Activated CD4-positive, alpha-beta T cell treated with anti-CD3 and anti-CD28 coated beads, Interleukin-2, amount 10 ng/mL, durations not matched to agents 7 days and 5 days (primary cell): ENCODE results near the gene SLC25A39. TPM values are rescaled to one million over a fixed set of nuclear protein-coding genes. Genes with fewer than 3 reads are reported as not detected.

Experiments used
- CTCF ChIA-PET: fragments of 350-600 bp; sonication (Branson Sonifier 250); formaldehyde crosslinking; loops from one replicate; lab custom pipeline; 2021; ENCODE audit warnings: antibody characterized with exemption; lab: Charles Lee
- POLR2A ChIA-PET: fragments of 350-600 bp; sonication (Branson Sonifier 250); formaldehyde crosslinking; loops from one replicate; lab custom pipeline; 2021; ENCODE audit warnings: antibody characterized with exemption; lab: Charles Lee
- DNase-seq: peaks from one replicate; pipeline ENCODE4 v3.0.0-alpha.2; 2020
- H3K27ac Mint-ChIP-seq: one replicate; pipeline ENCODE4 v1.8.0; 2021; ENCODE audit warnings: mild to moderate bottlenecking, moderate library complexity, mixed read lengths
- H3K27me3 Mint-ChIP-seq: one replicate; pipeline ENCODE4 v1.8.0; 2021; ENCODE audit warnings: mixed read lengths
- H3K36me3 Mint-ChIP-seq: one replicate; pipeline ENCODE4 v1.8.0; 2021; ENCODE audit warnings: low read depth, mixed read lengths
- H3K4me1 Mint-ChIP-seq: one replicate; pipeline ENCODE4 v1.8.0; 2021; ENCODE audit warnings: mixed read lengths
- H3K4me3 Mint-ChIP-seq: one replicate; pipeline ENCODE4 v1.8.0; 2021; ENCODE audit warnings: mild to moderate bottlenecking, moderate library complexity, mixed read lengths
- H3K9me3 Mint-ChIP-seq: one replicate; pipeline ENCODE4 v1.8.0; 2021; ENCODE audit warnings: mixed read lengths
- total RNA-seq, 2 experiments: library from RNA; stranded (reverse); gene quantifications; one replicate each; pipeline ENCODE4 v1.2.3, GENCODE V29; 2021

Gene SLC25A39
- total RNA-seq, 2 experiments from 2014 or later: 104 to 107 TPM

DNA sequence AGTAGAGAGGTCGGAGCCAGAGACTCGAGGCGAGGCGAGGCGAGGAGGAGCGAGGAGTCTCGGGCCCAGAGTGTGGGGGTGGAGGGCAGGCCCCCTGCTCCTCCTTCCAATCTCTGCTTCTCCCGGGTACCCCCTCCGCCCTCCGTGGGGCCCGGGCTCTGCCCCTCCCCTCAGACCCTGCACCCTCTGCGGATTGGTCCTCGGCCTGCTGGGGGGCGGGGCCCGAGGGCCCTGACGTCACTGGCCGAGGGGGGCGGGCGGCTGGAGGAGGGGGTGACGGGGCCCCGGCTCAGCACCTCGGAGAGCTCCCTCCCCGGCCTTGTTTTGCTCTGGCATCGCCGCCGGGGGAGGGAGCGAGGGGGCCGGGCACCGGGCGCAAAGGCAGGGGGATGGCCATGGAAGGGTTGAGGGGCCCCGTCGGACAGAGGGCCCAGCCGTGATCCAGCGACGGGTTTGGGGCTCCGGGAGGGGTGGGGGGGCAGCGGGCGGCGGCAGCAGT lies 16.3 kb downstream of the SLC25A39 start, which contains the start of gene RUNDC3A:
TSS of gene RUNDC3A (plus strand) at position 282 of the 499 bp plus-strand sequence. CDS start 232 bp downstream, outside the sequence.
- CTCF ChIA-PET: interaction anchor here (0.6 to 1.0 kb wide), 2 partner anchors 55 to 99 kb away, joined by 4 to 5 read pairs; no protein-coding TSS in a partner anchor

DNA sequence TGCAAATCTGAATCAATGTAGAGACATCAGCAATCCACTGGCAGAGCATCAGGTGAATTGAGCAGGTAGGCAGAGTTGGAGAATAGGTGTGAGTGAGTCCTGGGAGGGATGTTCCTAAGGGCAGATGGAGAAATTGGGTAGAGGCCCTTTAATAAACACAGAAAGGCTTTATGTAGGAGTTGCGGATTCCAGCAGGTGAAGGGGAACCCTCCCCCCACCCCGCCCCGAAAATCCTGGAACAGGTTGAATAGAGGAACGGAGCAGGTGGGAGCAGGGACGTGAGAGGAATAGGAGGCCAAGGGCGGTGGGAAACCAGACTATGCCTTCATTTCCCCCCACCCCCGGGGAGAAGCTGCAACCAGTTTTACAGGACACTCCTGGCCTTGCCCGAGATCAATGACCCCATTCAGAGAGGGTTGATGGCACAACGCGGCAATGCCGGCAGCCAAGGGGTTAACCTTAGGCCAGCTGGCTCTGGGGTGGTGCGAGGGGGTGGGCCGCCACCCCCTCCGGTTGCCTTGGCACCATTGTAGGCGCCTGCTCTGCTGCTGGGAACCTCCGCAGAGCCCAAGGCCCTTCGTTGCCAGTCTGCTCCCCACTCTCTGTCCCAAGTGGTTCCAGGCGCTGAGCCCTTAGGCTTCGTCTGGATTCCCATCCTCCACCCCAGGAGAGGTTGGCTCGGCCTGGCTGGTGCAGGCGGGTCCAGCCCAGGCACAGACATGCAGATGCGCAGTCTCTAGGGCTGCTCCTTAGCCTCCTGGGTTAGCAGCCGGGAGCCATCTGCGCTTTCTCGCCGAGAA lies 17.0 kb downstream of the SLC25A39 start:
- CTCF ChIA-PET: interaction anchor here (0.6 to 1.0 kb wide), 2 partner anchors 54 to 98 kb away, joined by 4 to 5 read pairs; no protein-coding TSS in a partner anchor
- H3K27ac Mint-ChIP-seq: no peak overlapping the region
- DNase-seq: no peak

More for the DNA sequence above, 16.3 kb downstream of the SLC25A39 start, which contains the start of gene RUNDC3A:
- H3K36me3 Mint-ChIP-seq: peaks cover 2% of the 10 kb centered on the region
- H3K9me3 Mint-ChIP-seq: no peaks in the 10 kb centered on the region
- POLR2A ChIA-PET: interaction anchor here (0.6 kb wide), 1 partner anchor 920 kb away, joined by 3 read pairs; no protein-coding TSS in a partner anchor
- peak within 1 kb of the TSS; percentile 43 for H3K4me3 Mint-ChIP-seq
- peaks cover 43% of the 10 kb centered on the region for H3K27me3 Mint-ChIP-seq
- no peak within 1 kb of the TSS for H3K27ac Mint-ChIP-seq
- peak; percentile 82 for DNase-seq
- H3K4me1 Mint-ChIP-seq: peaks cover 16% of the 10 kb centered on the region

DNA sequence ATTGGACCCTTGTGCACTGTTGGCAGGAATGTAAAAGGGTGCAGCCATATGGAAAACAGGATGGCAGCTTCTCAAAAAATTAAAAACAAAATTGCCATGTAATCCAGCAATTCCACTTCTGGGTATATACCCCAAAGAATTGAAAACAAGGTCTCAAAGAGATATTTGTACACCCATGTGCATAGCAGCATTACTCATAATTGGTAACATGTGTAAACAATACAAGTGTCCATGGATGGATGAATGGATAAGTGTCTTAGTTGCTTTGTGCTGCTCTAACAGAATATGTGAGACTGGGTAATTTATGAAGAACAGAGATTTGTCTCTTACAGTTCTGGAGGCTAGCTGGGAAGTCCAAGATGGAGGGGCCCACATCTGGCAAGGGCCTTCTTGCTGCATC lies 20.0 kb downstream of the SLC25A39 start:
- no peak for DNase-seq
- Mint-ChIP-seq H3K9me3 (no peaks in the 10 kb centered on the region), H3K27ac (no peak overlapping the region), H3K4me1 (peaks cover 14% of the 10 kb centered on the region), H3K4me3 (no peak overlapping the region), H3K36me3 (peaks cover 2% of the 10 kb centered on the region), H3K27me3 (peaks cover 32% of the 10 kb centered on the region)
- CTCF ChIA-PET: interaction anchor here (0.6 kb wide), 1 partner anchor 18 kb away, joined by 3 read pairs; no protein-coding TSS in a partner anchor
- POLR2A ChIA-PET: no interaction called here

More for the DNA sequence above, 17.0 kb downstream of the SLC25A39 start:
- Mint-ChIP-seq H3K4me3 (no peak overlapping the region), H3K9me3 (no peaks in the 10 kb centered on the region), H3K36me3 (peaks cover 2% of the 10 kb centered on the region), H3K27me3 (peaks cover 42% of the 10 kb centered on the region), H3K4me1 (peaks cover 16% of the 10 kb centered on the region)
- POLR2A ChIA-PET: interaction anchor here (0.6 kb wide), 1 partner anchor 920 kb away, joined by 3 read pairs; no protein-coding TSS in a partner anchor

DNA sequence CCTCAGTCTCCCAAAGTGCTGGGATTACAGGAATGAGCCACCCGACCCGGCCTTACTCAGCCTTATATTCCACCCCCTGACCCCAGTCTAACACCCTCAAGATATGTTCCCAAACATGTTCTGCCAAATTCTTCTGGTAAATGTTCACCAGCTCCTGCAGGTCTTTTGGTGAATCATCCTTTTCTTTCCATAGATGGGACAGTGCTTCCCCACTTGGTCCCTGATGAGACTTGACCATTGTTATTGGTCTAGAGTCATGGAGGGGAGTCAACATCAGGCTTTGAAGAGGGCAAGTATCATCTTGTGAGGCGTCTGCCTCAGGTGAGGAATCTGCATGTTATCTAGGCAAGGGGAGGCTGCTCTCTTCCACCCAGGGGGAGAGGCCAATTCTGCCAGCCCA lies 26.6 kb downstream of the SLC25A39 start:
- DNase-seq: no peak
- CTCF ChIA-PET: no interaction called here
- no peak overlapping the region for H3K27ac Mint-ChIP-seq
- H3K27me3 Mint-ChIP-seq: peaks cover 6% of the 10 kb centered on the region
- no peaks in the 10 kb centered on the region for H3K36me3 Mint-ChIP-seq
- H3K4me1 Mint-ChIP-seq: no peaks in the 10 kb centered on the region
- no peaks in the 10 kb centered on the region for H3K9me3 Mint-ChIP-seq
- no peak overlapping the region for H3K4me3 Mint-ChIP-seq
- POLR2A ChIA-PET: no interaction called here

DNA sequence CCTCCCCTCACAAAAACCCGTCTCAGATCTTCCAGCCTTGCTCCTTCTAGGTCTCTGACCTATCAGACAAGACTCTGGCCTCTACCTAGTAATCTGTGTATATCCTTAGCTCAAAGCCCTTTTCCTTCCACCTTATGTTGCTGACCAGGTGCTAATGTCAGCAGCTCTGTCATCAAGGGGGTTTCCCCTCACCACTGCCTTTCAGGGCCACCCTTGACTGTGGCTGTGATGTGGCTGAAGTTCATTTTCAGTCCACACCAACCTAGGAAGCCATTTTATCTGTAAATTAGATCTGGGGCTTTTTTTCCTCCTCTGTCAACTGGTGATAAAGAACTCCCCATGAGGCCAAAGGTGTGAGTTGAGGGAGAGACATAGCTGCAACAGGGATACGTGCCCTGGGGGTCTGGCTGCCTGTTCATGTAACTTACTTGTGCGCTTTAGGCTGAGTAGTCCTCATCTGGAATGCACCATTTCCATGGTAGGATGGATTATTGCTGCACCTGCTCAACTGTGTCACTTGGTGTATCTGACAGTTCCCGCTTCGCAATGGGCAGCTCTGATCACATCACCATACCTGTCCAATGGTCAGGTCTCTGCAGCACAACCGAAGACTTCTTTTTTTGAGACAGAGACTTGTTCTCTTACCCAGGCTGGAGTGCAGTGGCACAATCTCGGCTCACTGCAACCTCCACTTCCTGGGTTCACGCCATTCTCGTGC lies 31.0 kb downstream of the SLC25A39 start:
- ChIA-PET CTCF (interaction anchor here (1.3 kb wide), 1 partner anchor 105 kb away, joined by 4 read pairs; no protein-coding TSS in a partner anchor), POLR2A (no interaction called here)
- Mint-ChIP-seq H3K27ac (no peak overlapping the region), H3K36me3 (no peaks in the 10 kb centered on the region), H3K27me3 (peaks cover 11% of the 10 kb centered on the region), H3K4me1 (no peaks in the 10 kb centered on the region), H3K4me3 (no peak overlapping the region), H3K9me3 (no peaks in the 10 kb centered on the region)
- no peak for DNase-seq

DNA sequence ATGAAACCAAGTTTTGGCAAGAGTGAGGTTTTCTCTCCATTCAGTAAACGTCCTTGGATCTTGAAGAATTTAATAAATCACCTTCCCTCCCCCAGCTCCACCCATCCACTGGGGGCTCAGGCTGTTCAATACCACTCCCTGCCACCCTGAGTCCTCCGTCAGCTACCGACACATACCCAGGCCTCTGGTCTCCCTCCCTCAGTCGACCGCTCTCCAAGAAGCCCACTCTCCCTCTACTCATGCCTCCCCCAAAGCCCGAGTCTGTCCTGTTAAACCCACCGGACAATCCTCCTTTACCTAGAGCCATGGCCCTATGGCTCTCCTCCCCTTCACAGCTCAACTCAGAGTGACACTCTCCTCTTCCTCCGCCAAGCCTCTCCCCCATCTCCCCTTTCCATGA lies 37.0 kb downstream of the SLC25A39 start:
- no peak overlapping the region for H3K27ac Mint-ChIP-seq
- H3K36me3 Mint-ChIP-seq: no peaks in the 10 kb centered on the region
- H3K9me3 Mint-ChIP-seq: no peaks in the 10 kb centered on the region
- ChIA-PET CTCF (interaction anchor here (0.6 to 0.8 kb wide), 2 partner anchors 78 to 158 kb away, joined by 4 read pairs; no protein-coding TSS in a partner anchor), POLR2A (no interaction called here)
- peaks cover 16% of the 10 kb centered on the region for H3K27me3 Mint-ChIP-seq
- H3K4me1 Mint-ChIP-seq: no peaks in the 10 kb centered on the region
- H3K4me3 Mint-ChIP-seq: no peak overlapping the region
- DNase-seq: no peak

DNA sequence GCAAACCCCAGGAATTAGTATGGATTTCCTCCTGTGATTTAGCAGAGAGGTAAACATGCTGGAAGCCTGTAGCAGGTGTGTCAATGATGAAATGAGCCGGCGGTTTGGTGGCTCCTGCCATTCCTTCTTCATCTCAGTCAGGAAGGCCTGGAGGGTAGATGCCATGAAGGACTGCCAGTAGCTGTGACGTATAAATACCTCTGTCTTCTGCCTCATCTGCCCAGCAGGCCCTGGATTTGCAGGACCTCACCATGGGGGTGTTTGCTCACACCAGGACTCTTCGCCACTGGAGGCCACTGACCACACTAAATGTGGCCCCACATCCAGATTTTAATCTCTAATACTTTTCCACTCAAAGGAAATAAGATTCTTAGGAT lies 40.6 kb downstream of the SLC25A39 start:
- Mint-ChIP-seq H3K4me1 (peaks cover 10% of the 10 kb centered on the region), H3K36me3 (no peaks in the 10 kb centered on the region)

DNA sequence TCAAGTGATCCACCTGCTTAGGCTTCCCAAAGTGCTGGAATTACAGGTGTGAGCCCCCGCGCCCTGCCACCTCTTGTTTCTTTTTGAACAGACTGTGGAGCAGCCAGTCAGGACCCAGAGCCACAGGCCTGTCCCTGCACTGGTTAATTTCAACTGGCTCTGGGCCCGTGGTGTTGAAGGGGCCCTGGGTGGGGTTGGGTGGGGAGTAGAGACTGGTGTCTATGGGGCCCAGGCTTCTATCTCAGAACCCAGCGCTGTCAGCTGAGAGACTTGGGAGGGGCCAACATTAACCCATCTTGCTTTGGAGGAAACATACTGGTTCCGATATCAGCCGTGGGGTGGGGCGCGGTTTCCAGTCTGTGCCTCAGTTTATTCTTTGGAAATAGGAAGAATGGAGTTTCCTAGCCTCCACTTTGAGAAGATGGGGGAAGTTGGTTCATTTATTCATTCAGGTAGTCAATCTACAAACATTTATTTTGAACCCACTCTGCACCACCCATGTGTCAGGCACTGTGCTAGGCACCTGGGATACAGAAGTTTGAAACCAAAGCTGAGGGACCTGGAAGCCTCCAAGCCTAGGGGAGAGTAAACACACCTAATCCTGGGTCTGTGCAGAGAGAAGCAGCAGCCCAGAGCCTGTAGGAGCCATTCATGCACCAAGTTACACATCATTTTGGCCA lies 41.1 kb downstream of the SLC25A39 start:
- ChIA-PET POLR2A (no interaction called here), CTCF (interaction anchor here (1.5 kb wide), 1 partner anchor 10 kb away, joined by 4 read pairs; no protein-coding TSS in a partner anchor)
- DNase-seq: no peak
- no peak overlapping the region for H3K4me3 Mint-ChIP-seq
- no peak overlapping the region for H3K27ac Mint-ChIP-seq
- H3K27me3 Mint-ChIP-seq: peaks cover 5% of the 10 kb centered on the region
- no peaks in the 10 kb centered on the region for H3K9me3 Mint-ChIP-seq
- H3K36me3 Mint-ChIP-seq: no peaks in the 10 kb centered on the region
- H3K4me1 Mint-ChIP-seq: peaks cover 10% of the 10 kb centered on the region

More for the DNA sequence above, 40.6 kb downstream of the SLC25A39 start:
- Mint-ChIP-seq H3K9me3 (no peaks in the 10 kb centered on the region), H3K27ac (no peak overlapping the region), H3K27me3 (peaks cover 5% of the 10 kb centered on the region), H3K4me3 (no peak overlapping the region)
- POLR2A ChIA-PET: no interaction called here
- CTCF ChIA-PET: no interaction called here
- DNase-seq: no peak

DNA sequence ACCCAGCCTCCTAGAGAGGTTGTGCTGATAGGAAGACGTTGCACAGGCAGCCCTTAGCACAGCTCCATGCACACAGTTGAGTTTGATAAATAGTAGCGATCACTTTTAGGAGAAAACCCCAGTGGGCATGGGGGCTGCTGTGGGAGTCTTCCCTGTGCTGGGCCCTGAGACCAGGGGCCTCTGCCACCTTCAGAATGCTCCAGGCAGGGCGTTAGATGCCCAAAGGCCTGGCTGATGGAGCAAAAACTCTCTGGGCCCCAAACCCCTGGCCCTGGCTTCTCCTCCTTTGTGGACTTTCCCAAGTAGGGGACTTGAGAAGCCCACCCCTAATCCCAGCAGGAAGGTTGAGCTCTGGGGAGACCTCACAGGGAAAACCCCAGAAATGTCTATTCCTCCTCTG lies 42.4 kb downstream of the SLC25A39 start:
- no peak overlapping the region for H3K4me3 Mint-ChIP-seq
- H3K27me3 Mint-ChIP-seq: peaks cover 8% of the 10 kb centered on the region
- H3K9me3 Mint-ChIP-seq: no peaks in the 10 kb centered on the region
- no peak for DNase-seq
- H3K27ac Mint-ChIP-seq: no peak overlapping the region
- ChIA-PET CTCF (interaction anchor here (1.0 to 1.5 kb wide), 2 partner anchors 9 to 63 kb away, joined by 3 to 4 read pairs; partner anchors contain the start of gene UBTF), POLR2A (no interaction called here)
- no peaks in the 10 kb centered on the region for H3K36me3 Mint-ChIP-seq
- peaks cover 10% of the 10 kb centered on the region for H3K4me1 Mint-ChIP-seq

DNA sequence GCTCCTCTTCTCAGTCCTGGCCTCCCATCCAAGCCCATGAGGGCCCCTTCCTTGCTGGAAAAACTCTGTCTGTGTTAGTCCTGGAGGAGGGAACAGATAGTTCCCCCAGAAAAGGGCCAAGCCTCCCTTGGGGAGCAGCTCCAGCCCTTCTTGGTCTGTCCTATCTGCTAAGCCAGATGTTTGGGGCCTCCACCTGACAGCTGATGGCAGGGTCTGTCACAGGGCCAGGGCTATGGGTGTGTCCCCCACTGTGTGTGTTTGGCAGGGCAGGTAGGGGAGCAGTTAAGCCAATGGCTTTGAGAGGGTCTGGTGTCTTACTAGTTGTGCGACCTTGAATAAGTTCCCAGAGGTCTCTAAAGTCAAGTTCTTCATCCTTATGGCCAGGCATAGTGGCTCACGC lies 43.1 kb downstream of the SLC25A39 start:
- CTCF ChIA-PET: interaction anchor here (0.6 kb wide), 1 partner anchor 225 kb away, joined by 4 read pairs; no protein-coding TSS in a partner anchor

DNA sequence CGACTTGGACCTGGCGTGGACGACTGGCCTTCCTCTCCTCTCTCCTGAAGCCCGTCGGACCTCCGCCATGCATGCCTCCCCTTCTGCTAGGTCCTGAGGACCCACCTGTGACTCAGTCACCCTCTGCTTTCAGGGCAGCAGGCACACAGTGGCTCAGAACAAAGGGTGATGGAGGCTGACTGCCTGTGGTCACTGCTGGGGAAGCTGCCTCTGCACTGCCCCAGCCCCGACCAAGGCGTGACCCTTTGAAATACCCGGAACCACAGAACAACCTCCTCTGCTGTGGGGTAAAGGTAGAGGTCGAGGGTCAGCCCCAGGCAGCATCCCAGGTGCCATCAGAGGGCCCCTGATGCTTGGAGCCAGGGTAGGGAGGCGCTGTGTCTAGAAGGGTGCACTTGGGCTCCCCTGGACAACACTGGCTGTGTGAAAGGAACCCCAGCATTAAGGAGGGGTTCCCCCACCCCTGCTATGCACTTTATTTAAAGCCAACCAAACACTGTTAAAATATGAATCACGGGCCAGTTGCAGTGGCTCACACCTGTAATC lies 44.2 kb downstream of the SLC25A39 start:
- peaks cover 10% of the 10 kb centered on the region for H3K4me1 Mint-ChIP-seq
- H3K27ac Mint-ChIP-seq: peak overlapping the region; percentile 36
- H3K27me3 Mint-ChIP-seq: peaks cover 8% of the 10 kb centered on the region
- CTCF ChIA-PET: no interaction called here
- POLR2A ChIA-PET: no interaction called here
- H3K36me3 Mint-ChIP-seq: no peaks in the 10 kb centered on the region
- H3K4me3 Mint-ChIP-seq: no peak overlapping the region
- no peaks in the 10 kb centered on the region for H3K9me3 Mint-ChIP-seq
- no peak for DNase-seq

More for the DNA sequence above, 43.1 kb downstream of the SLC25A39 start:
- no peak for DNase-seq
- POLR2A ChIA-PET: no interaction called here
- peaks cover 10% of the 10 kb centered on the region for H3K4me1 Mint-ChIP-seq
- no peak overlapping the region for H3K4me3 Mint-ChIP-seq
- no peak overlapping the region for H3K27ac Mint-ChIP-seq
- no peaks in the 10 kb centered on the region for H3K9me3 Mint-ChIP-seq
- H3K36me3 Mint-ChIP-seq: no peaks in the 10 kb centered on the region
- peaks cover 8% of the 10 kb centered on the region for H3K27me3 Mint-ChIP-seq
